ENCODE data around the gene FAU.

FAU gene

DNA sequence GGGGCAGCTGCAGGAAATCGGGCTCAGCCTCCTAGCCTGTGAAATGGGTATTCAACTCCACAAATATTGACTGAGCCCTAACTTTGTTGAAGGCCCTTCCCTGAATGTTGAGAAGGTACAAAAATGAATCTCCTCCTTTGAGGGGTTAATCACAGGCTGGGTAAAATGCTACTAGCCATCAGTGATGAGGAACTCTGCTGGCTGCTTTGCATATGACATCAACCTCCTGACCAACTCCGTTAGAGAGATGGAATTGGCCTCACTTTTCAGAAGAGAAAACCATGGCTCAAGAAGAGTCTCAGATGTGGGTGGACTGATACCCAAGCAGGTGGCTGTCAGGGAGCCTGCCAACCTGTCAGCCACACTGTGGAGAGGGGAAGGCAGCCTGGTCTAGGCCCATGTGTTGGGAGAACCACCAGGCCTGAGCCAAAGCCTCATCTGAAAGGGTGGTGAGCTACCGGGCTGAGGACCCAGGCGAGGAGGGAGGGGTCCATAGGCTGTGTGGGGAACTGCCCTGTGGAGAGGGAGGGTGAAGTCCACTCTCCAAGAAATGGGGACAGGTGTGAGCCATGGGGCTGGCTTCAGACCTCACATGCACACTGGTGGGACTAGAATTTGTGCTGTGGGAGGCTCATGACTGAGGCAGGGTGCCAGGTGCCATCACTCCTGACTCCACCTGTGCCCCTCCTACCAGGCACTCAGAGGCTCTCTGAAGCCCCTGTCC lies 49.9 kb downstream of the FAU start:
- FAIRE-seq, result no peak

Data from islet of Langerhans (tissue), 1 donor.